HEK293 (cell line): Measurements from ENCODE around the gene SRP14.

Experiments used
- CTCF ChIA-PET: fragments of 350-600 bp; formaldehyde crosslinking; extraction: SDS; loops from one replicate; lab custom pipeline; 2021; ENCODE audit warnings: antibody characterized with exemption; lab: Yijun Ruan, JAX
- POLR2A ChIA-PET: fragments of 300-600 bp; formaldehyde crosslinking; extraction: SDS; loops from one replicate; lab custom pipeline; 2020; ENCODE audit warnings: antibody characterized with exemption, inconsistent platforms; lab: Yijun Ruan, JAX
- H3K27ac ChIP-seq: fragments of 200-500 bp; sonication (Bioruptor generic); 2 replicates; pipeline ENCODE4 v1.5.1; 2014; ENCODE audit warnings: low read depth, low read length, control low read depth, inconsistent platforms; ENCODE audit errors: extremely low read depth
- H3K36me3 ChIP-seq, 2 experiments: fragments of 200-500 bp in 1 of 2; sonication (Bioruptor generic) in 1 of 2; 1 replicate in 1 of 2; 2 replicates in 1 of 2; pipeline ENCODE4 v1.5.1; 2014 to 2017; ENCODE audit warnings: inconsistent platforms in 2 of 2, low read length in 2 of 2; ENCODE audit not compliant: control insufficient read depth in 2 of 2, insufficient read depth in 1 of 2
- H3K4me1 ChIP-seq: fragments of 200-500 bp; sonication (Bioruptor generic); 2 replicates; pipeline ENCODE4 v1.5.1; 2014; ENCODE audit warnings: mild to moderate bottlenecking, low read length, inconsistent platforms; ENCODE audit not compliant: control insufficient read depth, insufficient read depth
- H3K4me3 ChIP-seq: 2 replicates; pipeline ENCODE4 v1.5.1; 2011; ENCODE audit warnings: low read depth, mild to moderate bottlenecking, control low read depth, low read length, moderate library complexity
- H3K9me3 ChIP-seq: fragments of 200-500 bp; sonication (Bioruptor generic); 2 replicates; pipeline ENCODE4 v1.5.1; 2014; ENCODE audit warnings: low read depth, low read length, inconsistent platforms; ENCODE audit not compliant: control insufficient read depth, insufficient read depth
- GLIS1 ChIP-seq: fragments of 450-650 bp; formaldehyde crosslinking; IDR thresholded peaks from 2 replicates; pipeline ENCODE4 v1.5.1; 2016; ENCODE audit warnings: missing biosample characterization, missing genetic modification characterization
- KLF1 ChIP-seq: fragments of 450-650 bp; formaldehyde crosslinking; IDR thresholded peaks from 2 replicates; pipeline ENCODE4 v1.5.1; 2016; ENCODE audit warnings: missing biosample characterization, missing genetic modification characterization
- KLF9 ChIP-seq: fragments of 450-650 bp; formaldehyde crosslinking; IDR thresholded peaks from 2 replicates; pipeline ENCODE4 v1.5.1; 2016; ENCODE audit warnings: missing biosample characterization, missing genetic modification characterization, low read depth
- OVOL3 ChIP-seq: fragments of 450-650 bp; formaldehyde crosslinking; IDR thresholded peaks from 2 replicates; pipeline ENCODE4 v1.5.1; 2016; ENCODE audit warnings: missing biosample characterization, missing genetic modification characterization
- RBAK ChIP-seq: fragments of 450-650 bp; formaldehyde crosslinking; IDR thresholded peaks from 2 replicates; pipeline ENCODE4 v1.5.1; 2016; ENCODE audit warnings: missing biosample characterization, missing genetic modification characterization
- SALL2 ChIP-seq: fragments of 450-650 bp; formaldehyde crosslinking; IDR thresholded peaks from 2 replicates; pipeline ENCODE4 v1.5.0; 2017; ENCODE audit warnings: missing biosample characterization, mild to moderate bottlenecking, missing genetic modification characterization, borderline replicate concordance
- SETDB1 ChIP-seq: IDR thresholded peaks from one replicate; pipeline ENCODE4 v1.6.1; 2017; ENCODE audit warnings: mild to moderate bottlenecking, low read length, moderate library complexity, mixed read lengths; ENCODE audit not compliant: insufficient read length
- SP7 ChIP-seq: fragments of 450-650 bp; formaldehyde crosslinking; IDR thresholded peaks from 2 replicates; pipeline ENCODE4 v1.5.1; 2016; ENCODE audit warnings: missing biosample characterization, missing genetic modification characterization
- ZFHX2 ChIP-seq: fragments of 450-650 bp; formaldehyde crosslinking; conservative IDR thresholded peaks from 2 replicates; pipeline ENCODE4 v1.5.1; 2016; ENCODE audit warnings: missing biosample characterization, missing genetic modification characterization
- ZNF112 ChIP-seq: fragments of 450-650 bp; formaldehyde crosslinking; IDR thresholded peaks from 2 replicates; pipeline ENCODE4 v1.5.0; 2017; ENCODE audit warnings: missing biosample characterization, missing genetic modification characterization
- ZNF157 ChIP-seq: fragments of 450-650 bp; formaldehyde crosslinking; IDR thresholded peaks from 2 replicates; pipeline ENCODE4 v1.5.1; 2016; ENCODE audit warnings: missing biosample characterization, missing genetic modification characterization
- ZNF223 ChIP-seq: fragments of 450-650 bp; formaldehyde crosslinking; IDR thresholded peaks from 2 replicates; pipeline ENCODE4 v1.5.1; 2016; ENCODE audit warnings: missing biosample characterization, missing genetic modification characterization
- ZNF248 ChIP-seq: fragments of 450-650 bp; formaldehyde crosslinking; IDR thresholded peaks from 2 replicates; pipeline ENCODE4 v1.5.1; 2017; ENCODE audit warnings: missing biosample characterization, missing genetic modification characterization
- ZNF366 ChIP-seq: fragments of 450-650 bp; formaldehyde crosslinking; conservative IDR thresholded peaks from 2 replicates; pipeline ENCODE4 v1.5.1; 2016; ENCODE audit warnings: missing biosample characterization, missing genetic modification characterization
- ZNF391 ChIP-seq: fragments of 450-650 bp; formaldehyde crosslinking; IDR thresholded peaks from 2 replicates; pipeline ENCODE4 v1.5.1; 2016; ENCODE audit warnings: low read depth, missing biosample characterization, missing genetic modification characterization, borderline replicate concordance
- ZNF426 ChIP-seq: fragments of 450-650 bp; formaldehyde crosslinking; IDR thresholded peaks from 2 replicates; pipeline ENCODE4 v1.5.1; 2017; ENCODE audit warnings: missing biosample characterization, missing genetic modification characterization, mild to moderate bottlenecking, inconsistent platforms, moderate library complexity
- ZNF530 ChIP-seq: fragments of 450-650 bp; formaldehyde crosslinking; IDR thresholded peaks from 2 replicates; pipeline ENCODE4 v1.5.1; 2016; ENCODE audit warnings: low read depth, missing biosample characterization, missing genetic modification characterization
- ZNF571 ChIP-seq: fragments of 450-650 bp; formaldehyde crosslinking; IDR thresholded peaks from 2 replicates; pipeline ENCODE4 v1.5.0; 2017; ENCODE audit warnings: missing biosample characterization, missing genetic modification characterization
- ZNF623 ChIP-seq: fragments of 450-650 bp; formaldehyde crosslinking; IDR thresholded peaks from 2 replicates; pipeline ENCODE4 v1.5.1; 2016; ENCODE audit warnings: missing biosample characterization, missing genetic modification characterization
- ZNF624 ChIP-seq: fragments of 450-650 bp; formaldehyde crosslinking; IDR thresholded peaks from 2 replicates; pipeline ENCODE4 v1.5.1; 2017; ENCODE audit warnings: missing biosample characterization, missing genetic modification characterization
- ZNF768 ChIP-seq: fragments of 450-650 bp; formaldehyde crosslinking; IDR thresholded peaks from 2 replicates; pipeline ENCODE4 v1.5.1; 2018; ENCODE audit warnings: missing biosample characterization, mild to moderate bottlenecking, missing genetic modification characterization
- TF ChIP-seq, protein P1 (sequence below): fragments of 450-650 bp; formaldehyde crosslinking; IDR thresholded peaks from 2 replicates; pipeline ENCODE4 v1.5.1; 2016; ENCODE audit warnings: missing biosample characterization, missing genetic modification characterization
- TF ChIP-seq, protein P2 (sequence below): fragments of 450-650 bp; formaldehyde crosslinking; IDR thresholded peaks from 2 replicates; pipeline ENCODE4 v1.5.1; 2016; ENCODE audit warnings: missing biosample characterization, missing genetic modification characterization
- TF ChIP-seq, protein P3 (sequence below): IDR thresholded peaks from 2 replicates; pipeline ENCODE4 v1.6.1; 2011; ENCODE audit warnings: mild to moderate bottlenecking, low read depth, low read length, borderline replicate concordance
- TF ChIP-seq, protein P4 (sequence below): fragments of 450-650 bp; formaldehyde crosslinking; IDR thresholded peaks from 2 replicates; pipeline ENCODE4; 2016; ENCODE audit warnings: missing biosample characterization, missing genetic modification characterization

SRP14 gene

DNA sequence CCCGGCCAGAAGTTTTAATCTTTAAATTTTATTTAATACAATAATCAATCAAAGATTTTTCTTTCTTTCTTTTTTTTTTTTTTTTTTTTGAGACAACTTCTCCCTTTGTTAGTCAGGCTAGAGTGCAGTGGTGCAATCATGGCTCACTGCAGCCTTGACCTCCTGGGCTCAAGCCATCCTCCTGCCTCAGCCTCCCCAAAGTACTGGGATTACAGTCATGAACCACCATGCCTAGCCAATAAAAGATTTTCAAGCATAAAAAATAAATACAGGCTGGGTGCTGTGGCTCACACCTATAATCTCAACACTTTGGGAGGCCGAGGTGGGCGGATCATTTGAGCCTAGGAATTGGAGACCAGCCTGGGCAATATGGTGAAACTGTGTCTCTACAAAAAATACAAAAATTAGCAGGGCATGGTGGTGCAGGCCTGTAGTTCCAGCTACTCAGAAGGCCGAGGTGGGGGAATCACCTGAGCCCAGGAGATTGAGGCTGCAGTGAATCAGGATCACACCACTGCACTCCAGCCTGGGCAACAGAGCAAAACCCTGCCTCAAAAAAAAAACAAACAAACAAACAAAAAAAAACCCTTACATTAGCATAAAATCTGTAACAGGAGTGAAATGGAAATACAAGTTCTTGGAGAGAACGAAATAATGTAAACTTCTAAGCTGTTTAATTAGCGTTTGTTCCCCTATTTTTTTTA is 29.1 kb upstream of the SRP14 start:
- Histone ChIP-seq H3K4me1 (peaks cover 24% of the 10 kb centered on the region), H3K4me3 (no peak overlapping the region), H3K9me3 (no peaks in the 10 kb centered on the region), H3K27ac (peak overlapping the region; percentile 37; the same call in 1 of the 2 replicates), H3K36me3 (no peaks in the 10 kb centered on the region)
- TF ChIP-seq ZNF624 (tag by site-specific recombination), result no peak
- TF ChIP-seq ZFHX2 (tag by site-specific recombination), result 0 out of 2 replicates have a peak, but pooled peaks have one; percentile 32
- TF ChIP-seq GLIS1 (tag by site-specific recombination), result peak; percentile 73
- TF ChIP-seq, protein P1, sequence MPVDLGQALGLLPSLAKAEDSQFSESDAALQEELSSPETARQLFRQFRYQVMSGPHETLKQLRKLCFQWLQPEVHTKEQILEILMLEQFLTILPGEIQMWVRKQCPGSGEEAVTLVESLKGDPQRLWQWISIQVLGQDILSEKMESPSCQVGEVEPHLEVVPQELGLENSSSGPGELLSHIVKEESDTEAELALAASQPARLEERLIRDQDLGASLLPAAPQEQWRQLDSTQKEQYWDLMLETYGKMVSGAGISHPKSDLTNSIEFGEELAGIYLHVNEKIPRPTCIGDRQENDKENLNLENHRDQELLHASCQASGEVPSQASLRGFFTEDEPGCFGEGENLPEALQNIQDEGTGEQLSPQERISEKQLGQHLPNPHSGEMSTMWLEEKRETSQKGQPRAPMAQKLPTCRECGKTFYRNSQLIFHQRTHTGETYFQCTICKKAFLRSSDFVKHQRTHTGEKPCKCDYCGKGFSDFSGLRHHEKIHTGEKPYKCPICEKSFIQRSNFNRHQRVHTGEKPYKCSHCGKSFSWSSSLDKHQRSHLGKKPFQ (tag by site-specific recombination), result 0 out of 2 replicates have a peak, but pooled peaks have one; percentile 23
- peak; percentile 90 for TF ChIP-seq SP7 (tag by site-specific recombination)
- TF ChIP-seq SALL2 (tag by site-specific recombination), result no peak
- peak; percentile 87 for TF ChIP-seq ZNF223 (tag by site-specific recombination)
- TF ChIP-seq, protein P2, sequence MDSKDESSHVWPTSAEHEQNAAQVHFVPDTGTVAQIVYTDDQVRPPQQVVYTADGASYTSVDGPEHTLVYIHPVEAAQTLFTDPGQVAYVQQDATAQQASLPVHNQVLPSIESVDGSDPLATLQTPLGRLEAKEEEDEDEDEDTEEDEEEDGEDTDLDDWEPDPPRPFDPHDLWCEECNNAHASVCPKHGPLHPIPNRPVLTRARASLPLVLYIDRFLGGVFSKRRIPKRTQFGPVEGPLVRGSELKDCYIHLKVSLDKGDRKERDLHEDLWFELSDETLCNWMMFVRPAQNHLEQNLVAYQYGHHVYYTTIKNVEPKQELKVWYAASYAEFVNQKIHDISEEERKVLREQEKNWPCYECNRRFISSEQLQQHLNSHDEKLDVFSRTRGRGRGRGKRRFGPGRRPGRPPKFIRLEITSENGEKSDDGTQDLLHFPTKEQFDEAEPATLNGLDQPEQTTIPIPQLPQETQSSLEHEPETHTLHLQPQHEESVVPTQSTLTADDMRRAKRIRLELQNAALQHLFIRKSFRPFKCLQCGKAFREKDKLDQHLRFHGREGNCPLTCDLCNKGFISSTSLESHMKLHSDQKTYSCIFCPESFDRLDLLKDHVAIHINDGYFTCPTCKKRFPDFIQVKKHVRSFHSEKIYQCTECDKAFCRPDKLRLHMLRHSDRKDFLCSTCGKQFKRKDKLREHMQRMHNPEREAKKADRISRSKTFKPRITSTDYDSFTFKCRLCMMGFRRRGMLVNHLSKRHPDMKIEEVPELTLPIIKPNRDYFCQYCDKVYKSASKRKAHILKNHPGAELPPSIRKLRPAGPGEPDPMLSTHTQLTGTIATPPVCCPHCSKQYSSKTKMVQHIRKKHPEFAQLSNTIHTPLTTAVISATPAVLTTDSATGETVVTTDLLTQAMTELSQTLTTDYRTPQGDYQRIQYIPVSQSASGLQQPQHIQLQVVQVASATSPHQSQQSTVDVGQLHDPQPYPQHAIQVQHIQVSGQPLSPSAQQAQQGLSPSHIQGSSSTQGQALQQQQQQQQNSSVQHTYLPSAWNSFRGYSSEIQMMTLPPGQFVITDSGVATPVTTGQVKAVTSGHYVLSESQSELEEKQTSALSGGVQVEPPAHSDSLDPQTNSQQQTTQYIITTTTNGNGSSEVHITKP (tag by site-specific recombination), result peak; percentile 50
- CTCF ChIA-PET, result interaction anchor here (0.7 kb wide), 1 partner anchor 28 kb away, joined by 4 read pairs; no protein-coding TSS in a partner anchor
- POLR2A ChIA-PET, result interaction anchor here (2.7 kb wide), 1 partner anchor 21 kb away, joined by 8 read pairs; no protein-coding TSS in a partner anchor

DNA sequence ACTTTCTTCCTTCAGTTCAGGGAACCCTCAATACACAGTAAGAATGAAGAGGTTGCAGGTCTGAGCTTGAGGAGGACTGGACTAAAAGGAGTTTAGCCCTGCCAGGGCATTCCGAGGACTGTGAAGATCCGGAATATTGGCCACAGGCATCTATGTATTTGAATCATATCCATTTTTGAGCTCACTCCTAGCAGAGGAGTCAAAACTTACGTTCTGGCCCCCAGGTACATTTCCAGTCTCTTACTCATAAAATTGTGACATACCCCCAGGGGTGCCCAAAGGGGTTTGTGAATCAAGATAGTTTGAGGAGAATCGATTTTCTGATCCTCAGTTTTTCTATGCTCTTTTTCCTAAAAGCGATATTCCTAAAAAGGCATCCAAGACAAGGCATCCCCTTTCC is 27.6 kb upstream of the SRP14 start:
- Histone ChIP-seq H3K4me3 (no peak overlapping the region), H3K4me1 (peaks cover 24% of the 10 kb centered on the region), H3K27ac (no peak overlapping the region), H3K9me3 (no peaks in the 10 kb centered on the region), H3K36me3 (no peaks in the 10 kb centered on the region)
- TF ChIP-seq ZNF768 (tag by site-specific recombination), result no peak
- no peak for TF ChIP-seq ZNF248 (tag by site-specific recombination)
- TF ChIP-seq ZNF157 (tag by site-specific recombination), result no peak
- no peak for TF ChIP-seq KLF9
- no peak for TF ChIP-seq OVOL3 (tag by site-specific recombination)
- TF ChIP-seq ZNF112, result no peak
- TF ChIP-seq, protein P3, sequence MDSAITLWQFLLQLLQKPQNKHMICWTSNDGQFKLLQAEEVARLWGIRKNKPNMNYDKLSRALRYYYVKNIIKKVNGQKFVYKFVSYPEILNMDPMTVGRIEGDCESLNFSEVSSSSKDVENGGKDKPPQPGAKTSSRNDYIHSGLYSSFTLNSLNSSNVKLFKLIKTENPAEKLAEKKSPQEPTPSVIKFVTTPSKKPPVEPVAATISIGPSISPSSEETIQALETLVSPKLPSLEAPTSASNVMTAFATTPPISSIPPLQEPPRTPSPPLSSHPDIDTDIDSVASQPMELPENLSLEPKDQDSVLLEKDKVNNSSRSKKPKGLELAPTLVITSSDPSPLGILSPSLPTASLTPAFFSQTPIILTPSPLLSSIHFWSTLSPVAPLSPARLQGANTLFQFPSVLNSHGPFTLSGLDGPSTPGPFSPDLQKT, result no peak
- TF ChIP-seq, protein P4, sequence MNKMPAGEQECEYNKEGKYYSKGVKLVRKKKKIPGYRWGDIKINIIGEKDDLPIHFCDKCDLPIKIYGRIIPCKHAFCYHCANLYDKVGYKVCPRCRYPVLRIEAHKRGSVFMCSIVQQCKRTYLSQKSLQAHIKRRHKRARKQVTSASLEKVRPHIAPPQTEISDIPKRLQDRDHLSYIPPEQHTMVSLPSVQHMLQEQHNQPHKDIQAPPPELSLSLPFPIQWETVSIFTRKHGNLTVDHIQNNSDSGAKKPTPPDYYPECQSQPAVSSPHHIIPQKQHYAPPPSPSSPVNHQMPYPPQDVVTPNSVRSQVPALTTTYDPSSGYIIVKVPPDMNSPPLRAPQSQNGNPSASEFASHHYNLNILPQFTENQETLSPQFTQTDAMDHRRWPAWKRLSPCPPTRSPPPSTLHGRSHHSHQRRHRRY (tag by site-specific recombination), result no peak
- no peak for TF ChIP-seq SETDB1
- TF ChIP-seq ZNF623 (tag by site-specific recombination), result no peak
- TF ChIP-seq ZNF571 (tag by site-specific recombination), result no peak
- TF ChIP-seq RBAK (tag by site-specific recombination), result no peak
- no peak for TF ChIP-seq ZNF530
- TF ChIP-seq KLF1 (tag by site-specific recombination), result no peak
- no peak for TF ChIP-seq ZNF426 (tag by site-specific recombination)
- TF ChIP-seq ZNF366 (tag by site-specific recombination), result no peak
- no peak for TF ChIP-seq ZNF391 (tag by site-specific recombination)
- CTCF ChIA-PET, result interaction anchor here (0.7 to 1.4 kb wide), 3 partner anchors 38 to 208 kb away, joined by 3 to 4 read pairs (median 3); no protein-coding TSS in a partner anchor
- POLR2A ChIA-PET, result no interaction called here
